Measurements from ENCODE around the gene ALDH4A1.

Gene ALDH4A1

GRCh38 chr1:18902523-18903290 lies at the start of gene ALDH4A1:
Gene ALDH4A1, minus strand, starts transcription at chr1:18902555. Its CDS starts 32 bp downstream, at chr1:18902523.
- peak; percentile 80 to 98 (median 92) for DNase-seq

GRCh38 chr1:18951818-18952391 lies 49.5 kb upstream of the ALDH4A1 start:
- DNase-seq, result no peak

- peak in 2 of 14 donors; percentile 29 to 53 for DNase-seq
Measured at GRCh38 chr1:18951416-18951815, 49.1 kb upstream of the ALDH4A1 start.

GRCh38 chr1:18950401-18951026 lies 48.2 kb upstream of the ALDH4A1 start:
- peak in 6 of 14 donors; percentile 26 to 68 (median 55) for DNase-seq

- DNase-seq, result peak in 11 of 14 donors; percentile 45 to 68 (median 54)
Measured at GRCh38 chr1:18949686-18950400, 47.5 kb upstream of the ALDH4A1 start.

- DNase-seq, result peak in 3 of 14 donors; percentile 45 to 87 (median 60)
Measured at GRCh38 chr1:18948913-18949685, 46.7 kb upstream of the ALDH4A1 start.

- DNase-seq, result peak in 5 of 14 donors; percentile 18 to 44 (median 29)
Measured at GRCh38 chr1:18948048-18948912, 45.9 kb upstream of the ALDH4A1 start.

- peak in 4 of 14 donors; percentile 33 to 41 (median 41) for DNase-seq
Measured at GRCh38 chr1:18947570-18947969, 45.2 kb upstream of the ALDH4A1 start.

- DNase-seq, result peak in 4 of 14 donors; percentile 26 to 57 (median 35)
Measured at GRCh38 chr1:18946550-18947381, 44.4 kb upstream of the ALDH4A1 start.

GRCh38 chr1:18945401-18945849 lies 43.1 kb upstream of the ALDH4A1 start:
- DNase-seq, result peak in 8 of 14 donors; percentile 36 to 77 (median 61)

- peak in 7 of 14 donors; percentile 36 to 67 (median 43) for DNase-seq
Measured at GRCh38 chr1:18944810-18945209, 42.5 kb upstream of the ALDH4A1 start.

- no peak for DNase-seq
Measured at GRCh38 chr1:18943914-18944572, 41.7 kb upstream of the ALDH4A1 start.

- DNase-seq, result no peak
Measured at GRCh38 chr1:18943162-18943561, 40.8 kb upstream of the ALDH4A1 start.

GRCh38 chr1:18942340-18942739 lies 40.0 kb upstream of the ALDH4A1 start:
- no peak for DNase-seq

GRCh38 chr1:18941221-18942141 lies 39.1 kb upstream of the ALDH4A1 start:
- peak in 12 of 14 donors; percentile 54 to 91 (median 82) for DNase-seq

GRCh38 chr1:18940303-18941020 lies 38.1 kb upstream of the ALDH4A1 start:
- peak in 2 of 14 donors; percentile 25 to 70 for DNase-seq
